NT2/D1 (cell line): Measurements from ENCODE around the gene CHRNE.

Source experiments
- SUZ12 ChIP-seq: IDR thresholded peaks from 2 replicates; pipeline ENCODE4 v1.6.1; 2011; ENCODE audit not compliant: insufficient read length, insufficient read depth; ENCODE audit errors: extremely low read depth
- YY1 ChIP-seq: IDR thresholded peaks from 2 replicates; pipeline ENCODE4 v1.6.1; 2011; ENCODE audit not compliant: insufficient read length, insufficient read depth
- ZNF274 ChIP-seq: IDR thresholded peaks from 2 replicates; pipeline ENCODE4 v1.6.1; 2011; ENCODE audit warnings: mild to moderate bottlenecking, low read depth, low read length

DNA sequence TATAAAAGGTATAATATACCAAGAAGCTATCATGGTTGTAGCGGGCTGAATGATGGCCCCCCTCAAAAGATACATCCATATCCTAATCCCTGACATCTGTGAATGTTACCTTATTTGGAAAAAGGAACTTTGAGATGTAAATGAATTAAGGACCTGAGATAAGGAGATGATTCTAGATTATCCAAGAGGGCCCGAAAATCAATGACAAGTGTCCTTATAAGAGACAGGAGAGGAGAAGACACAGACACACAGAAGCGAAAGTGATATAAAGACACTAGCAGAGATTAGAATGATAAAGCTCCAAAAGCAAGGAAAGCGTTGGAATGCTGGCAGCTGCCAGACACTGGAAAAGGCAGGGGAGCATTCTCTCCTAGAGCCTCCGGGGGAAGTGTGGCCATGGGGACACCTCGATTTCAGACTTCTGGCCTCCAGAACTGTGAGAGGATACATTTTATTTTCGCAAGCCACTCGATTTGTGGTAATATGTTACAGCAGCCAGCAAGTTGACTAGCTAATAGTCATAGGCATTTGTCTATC lies 16.7 kb upstream of the CHRNE start:
- no peak for TF ChIP-seq ZNF274
- TF ChIP-seq SUZ12, result no peak
- no peak for TF ChIP-seq YY1
